Activated naive CD4-positive, alpha-beta T cell treated with anti-CD3 and anti-CD28 coated beads, Interleukin-2, amount 50 U/mL, for 16 hours (primary cell): ENCODE results near the gene LHPP.

Source experiments
- DNase-seq: peaks from one replicate; pipeline ENCODE4 v3.0.0-alpha.2; 2020

Gene LHPP

DNA sequence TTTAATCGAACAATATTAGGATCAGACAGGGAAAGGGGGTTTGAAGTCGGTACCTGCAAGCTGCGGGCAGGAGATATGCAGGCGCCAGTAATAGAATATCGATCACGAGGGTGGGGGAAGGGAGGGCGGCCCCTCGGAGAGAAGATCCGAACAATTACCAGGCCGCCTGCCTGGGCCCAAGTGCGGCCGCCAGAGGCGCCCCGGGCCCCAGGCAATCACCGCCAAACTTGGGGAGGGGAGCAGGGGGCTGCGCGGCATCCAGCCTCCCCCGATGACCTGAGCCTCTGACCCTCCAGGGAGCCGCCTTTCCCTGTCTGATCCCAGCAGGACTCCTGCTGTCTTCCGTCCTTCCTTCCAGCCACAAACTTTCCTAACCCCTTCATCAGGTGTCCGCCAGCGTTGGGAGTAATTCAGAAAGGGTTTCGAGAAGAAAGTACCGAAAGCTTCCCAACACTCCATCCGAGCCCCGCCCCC is 12.9 kb upstream of the LHPP start:
- no peak for DNase-seq

- DNase-seq, result no peak
Measured at GRCh38 chr10:124449170-124450011, 12.2 kb upstream of the LHPP start.

DNA sequence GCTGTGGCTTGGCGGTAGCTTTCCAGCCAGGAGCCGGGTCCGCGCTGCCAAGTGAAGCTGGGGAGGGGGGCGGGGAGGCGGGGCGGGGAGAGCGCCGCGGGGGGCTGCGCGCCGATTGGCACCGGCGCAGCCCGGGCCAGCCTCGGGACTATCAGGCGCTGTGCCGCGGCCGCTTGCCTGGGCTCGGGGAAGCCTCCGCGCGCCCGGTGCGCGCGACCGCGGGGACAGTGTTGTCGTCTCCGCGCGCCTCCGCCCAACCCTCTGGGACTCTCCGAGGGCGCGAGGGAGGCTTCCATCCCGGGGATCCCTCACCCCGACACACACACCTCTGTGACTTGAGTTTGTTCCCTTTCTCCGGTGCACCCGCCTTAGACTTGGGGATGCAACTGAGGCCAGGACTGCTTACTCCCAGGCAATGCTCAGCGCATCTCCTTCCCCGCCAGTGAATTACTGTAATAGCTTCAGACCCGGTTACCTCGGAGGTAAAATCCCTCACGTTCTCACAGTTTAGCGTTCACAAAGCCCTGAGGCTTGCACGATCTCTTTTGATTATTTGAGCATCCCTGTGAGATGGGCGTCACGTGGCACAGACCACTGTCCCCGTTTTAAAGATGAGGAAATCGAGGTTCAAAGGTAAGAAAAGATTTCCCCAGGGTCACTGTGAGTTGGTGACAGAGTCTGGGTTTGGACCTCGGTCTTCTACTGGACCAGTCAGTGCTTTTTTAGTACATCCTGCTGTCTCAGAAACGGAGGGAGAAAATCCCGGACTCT is 11.4 kb upstream of the LHPP start, which contains the start of gene NKX1-2:
Gene NKX1-2, minus strand, starts transcription at position 24 of the 771 bp plus-strand sequence. CDS start 92 bp downstream, outside the sequence.
- DNase-seq, result no peak

GRCh38 chr10:124450783-124451057 is 10.9 kb upstream of the LHPP start:
- no peak for DNase-seq

GRCh38 chr10:124451276-124451675 is 10.3 kb upstream of the LHPP start:
- DNase-seq, result no peak

- no peak for DNase-seq
Measured at GRCh38 chr10:124453960-124454610, 7.5 kb upstream of the LHPP start.

GRCh38 chr10:124455441-124455840 is 6.2 kb upstream of the LHPP start:
- no peak for DNase-seq

GRCh38 chr10:124458473-124458872 is 3.1 kb upstream of the LHPP start:
- DNase-seq, result no peak

- DNase-seq, result no peak
Measured at GRCh38 chr10:124458889-124459288, 2.7 kb upstream of the LHPP start.

GRCh38 chr10:124459395-124459794 is 2.2 kb upstream of the LHPP start:
- no peak for DNase-seq

DNA sequence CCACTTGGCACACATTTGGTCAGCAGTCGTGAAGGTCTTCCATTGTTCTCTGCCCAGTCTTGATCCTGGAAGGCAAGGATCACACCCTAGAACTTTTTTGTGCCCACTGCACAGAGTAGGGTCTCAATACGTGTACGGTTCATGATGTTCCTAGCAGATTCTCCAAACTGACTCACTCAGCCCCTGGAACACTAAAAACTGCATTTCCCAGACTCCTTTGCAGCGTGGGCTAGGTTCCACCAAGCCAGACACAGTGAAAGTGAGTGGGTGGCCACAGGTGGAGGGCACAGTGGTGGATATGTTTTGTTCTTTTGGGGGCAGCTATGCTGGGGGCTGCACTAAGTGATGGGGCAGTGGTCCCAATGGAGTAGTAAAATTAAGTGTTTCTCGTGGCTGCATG is 1.5 kb upstream of the LHPP start:
- DNase-seq, result no peak

- no peak for DNase-seq
Measured at GRCh38 chr10:124462348-124462695, 699 bp downstream of the LHPP start.

DNA sequence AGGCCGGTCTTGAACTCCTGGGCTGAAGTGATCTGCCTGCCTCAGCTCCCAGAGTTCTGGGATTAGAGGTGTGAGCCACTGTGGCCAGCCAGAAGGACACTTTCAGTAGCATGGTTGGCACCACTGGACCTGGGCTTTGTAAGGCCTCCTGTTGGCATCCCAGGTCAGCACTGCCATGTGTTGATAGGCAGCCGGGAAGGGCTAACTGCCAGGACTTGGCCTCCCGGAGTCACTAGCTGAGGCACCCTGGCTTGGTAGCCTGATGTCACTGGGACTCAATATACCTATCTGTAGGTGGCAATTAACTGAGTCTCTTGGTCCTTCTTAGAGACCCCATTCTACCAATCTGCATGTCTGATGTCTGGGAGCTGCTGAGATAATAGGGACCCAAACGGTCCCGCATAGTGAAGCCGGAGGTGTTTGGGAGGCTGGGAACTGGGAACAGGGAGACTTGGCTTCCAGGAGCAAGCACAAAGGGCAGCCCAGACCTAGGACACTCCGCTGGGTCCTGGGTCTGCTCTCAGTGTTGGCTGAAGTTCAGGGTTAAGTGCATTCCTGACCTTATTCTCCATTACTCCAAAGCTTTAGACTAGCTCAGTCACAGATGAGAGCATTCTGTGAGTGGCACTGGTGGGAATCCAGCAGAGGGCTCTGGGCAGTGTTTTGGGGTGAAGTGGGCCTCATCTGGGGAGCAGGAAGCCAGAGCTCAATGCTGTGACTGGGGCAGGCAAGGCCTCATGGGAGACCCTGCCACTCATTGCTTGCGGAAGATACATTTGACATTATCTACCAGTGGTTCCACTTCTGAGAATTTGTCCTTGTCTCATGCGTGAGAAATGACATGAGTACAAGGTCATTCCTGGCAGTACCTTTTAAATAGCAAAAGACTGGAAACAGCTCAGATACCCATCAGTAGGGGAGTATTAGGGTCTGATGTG is 2.7 kb downstream of the LHPP start:
- DNase-seq, result no peak

- DNase-seq, result no peak
Measured at GRCh38 chr10:124465003-124465776, 3.6 kb downstream of the LHPP start.

GRCh38 chr10:124465777-124466488 is 4.3 kb downstream of the LHPP start:
- DNase-seq, result no peak

- DNase-seq, result no peak
Measured at GRCh38 chr10:124467165-124467564, 5.5 kb downstream of the LHPP start.

DNA sequence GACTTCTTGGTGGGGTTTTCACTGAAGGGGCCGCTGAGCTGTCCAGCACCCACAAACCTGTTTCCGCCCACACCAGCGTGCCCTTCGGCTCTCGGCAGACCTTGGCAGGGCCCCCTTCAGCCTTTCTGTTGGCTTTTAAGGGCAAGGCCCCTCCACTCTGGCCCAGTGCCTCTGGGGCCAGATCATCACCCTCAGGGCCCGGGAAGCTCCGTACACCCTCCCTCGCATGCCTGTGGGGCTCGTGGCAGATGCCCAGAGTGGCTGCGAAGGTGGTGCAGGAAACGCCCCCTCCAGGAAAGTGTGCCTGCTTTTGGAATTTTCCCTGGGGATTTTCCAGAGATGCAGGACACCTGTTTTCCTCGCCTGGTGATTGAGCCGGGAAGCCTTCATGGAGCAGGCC is 7.0 kb downstream of the LHPP start:
- no peak for DNase-seq

- no peak for DNase-seq
Measured at GRCh38 chr10:124469956-124470484, 8.4 kb downstream of the LHPP start.

GRCh38 chr10:124470544-124471434 is 9.2 kb downstream of the LHPP start:
- no peak for DNase-seq

DNA sequence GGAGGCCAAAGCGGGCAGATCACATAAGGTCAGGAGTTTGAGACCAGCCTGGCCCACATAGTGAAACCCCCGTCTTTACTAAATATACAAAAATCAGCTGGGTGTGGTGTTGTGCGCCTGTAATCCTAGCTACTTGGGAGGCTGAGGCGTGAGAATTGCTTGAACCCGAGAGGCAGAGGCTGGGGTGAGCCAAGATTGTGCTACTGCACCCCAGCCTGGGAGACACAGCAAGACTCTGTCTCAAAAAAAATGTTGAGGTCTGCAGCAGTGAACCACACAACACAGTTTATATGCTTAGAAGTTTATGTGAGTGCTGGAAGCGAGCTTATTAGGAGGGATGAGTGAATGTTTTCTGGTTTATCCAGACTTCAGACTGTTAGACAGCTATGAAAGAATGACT is 10.4 kb downstream of the LHPP start:
- no peak for DNase-seq
